NCI-H524 (cell line): ENCODE measurements around the gene PRKAG3.

Experiments
- DNase-seq, 2 experiments: peaks; one replicate each; lab custom pipeline; 2025; lab: John Stamatoyannopoulos, UW

The PRKAG3 gene

DNA sequence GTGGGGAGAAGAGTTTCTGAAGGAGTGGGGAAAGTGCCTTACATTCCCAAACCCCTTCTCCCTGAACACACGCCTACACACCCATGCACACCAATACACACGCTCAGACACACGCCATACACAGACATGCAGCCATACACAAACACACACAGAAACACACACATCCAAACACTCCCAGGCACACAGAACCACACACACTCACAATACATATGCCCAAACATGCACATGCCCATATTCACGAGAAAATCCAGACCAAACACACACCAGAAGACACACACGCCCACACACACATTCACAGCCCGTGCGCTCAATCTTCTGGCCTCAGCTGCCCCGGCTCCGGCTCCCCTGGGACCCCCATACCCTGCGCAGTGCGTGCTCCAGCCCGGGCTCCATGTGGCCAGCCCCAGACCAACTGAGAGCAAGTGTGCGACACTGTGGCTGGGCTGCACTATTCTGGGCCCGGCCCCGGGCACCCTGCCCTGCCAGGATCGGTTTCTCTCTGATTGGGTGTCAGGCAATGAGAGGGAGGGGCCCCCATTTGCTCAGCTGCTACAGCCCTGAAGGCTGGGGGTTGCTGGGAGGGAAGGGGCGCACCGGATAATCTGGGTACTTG, at the start of gene PRKAG3:
TSS of gene PRKAG3 (minus strand) at position 426 of the 613 bp plus-strand sequence.
- DNase-seq = no peak

DNA sequence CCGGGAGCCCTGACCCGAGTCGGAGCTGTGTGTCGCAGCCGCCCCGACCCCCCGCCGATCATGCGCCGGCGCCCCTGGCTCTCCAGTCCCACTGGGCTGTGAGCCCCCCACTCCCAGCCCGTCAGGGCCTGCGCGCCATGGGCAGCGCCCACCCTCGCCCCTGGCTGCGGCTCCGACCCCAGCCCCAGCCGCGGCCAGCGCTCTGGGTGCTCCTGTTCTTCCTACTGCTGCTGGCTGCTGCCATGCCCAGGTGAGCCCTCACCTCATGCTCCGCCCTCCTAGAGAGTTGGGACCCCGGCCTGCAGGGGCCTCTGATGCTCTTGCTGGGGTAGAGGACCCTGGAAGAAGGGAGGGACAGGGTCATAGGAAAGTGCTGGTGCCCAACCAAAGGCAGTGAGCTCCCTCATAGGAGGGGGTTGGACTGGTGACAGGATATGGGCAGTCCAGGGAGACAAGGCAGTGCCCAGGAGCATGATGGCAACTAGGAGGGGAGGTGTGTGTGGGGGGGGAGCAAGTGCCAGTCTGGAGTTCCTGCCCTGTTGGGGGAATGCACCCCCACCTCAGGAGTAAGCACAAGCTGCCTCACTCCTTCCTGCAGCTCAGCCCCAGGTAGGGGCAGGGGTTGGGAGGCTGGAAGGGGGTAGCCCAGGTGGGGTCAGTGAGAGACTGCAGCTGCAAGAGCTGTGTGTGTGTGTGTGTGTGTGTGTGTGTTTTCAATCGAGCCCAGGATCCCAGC, 49.4 kb upstream of the PRKAG3 start:
- DNase-seq = no peak

DNA sequence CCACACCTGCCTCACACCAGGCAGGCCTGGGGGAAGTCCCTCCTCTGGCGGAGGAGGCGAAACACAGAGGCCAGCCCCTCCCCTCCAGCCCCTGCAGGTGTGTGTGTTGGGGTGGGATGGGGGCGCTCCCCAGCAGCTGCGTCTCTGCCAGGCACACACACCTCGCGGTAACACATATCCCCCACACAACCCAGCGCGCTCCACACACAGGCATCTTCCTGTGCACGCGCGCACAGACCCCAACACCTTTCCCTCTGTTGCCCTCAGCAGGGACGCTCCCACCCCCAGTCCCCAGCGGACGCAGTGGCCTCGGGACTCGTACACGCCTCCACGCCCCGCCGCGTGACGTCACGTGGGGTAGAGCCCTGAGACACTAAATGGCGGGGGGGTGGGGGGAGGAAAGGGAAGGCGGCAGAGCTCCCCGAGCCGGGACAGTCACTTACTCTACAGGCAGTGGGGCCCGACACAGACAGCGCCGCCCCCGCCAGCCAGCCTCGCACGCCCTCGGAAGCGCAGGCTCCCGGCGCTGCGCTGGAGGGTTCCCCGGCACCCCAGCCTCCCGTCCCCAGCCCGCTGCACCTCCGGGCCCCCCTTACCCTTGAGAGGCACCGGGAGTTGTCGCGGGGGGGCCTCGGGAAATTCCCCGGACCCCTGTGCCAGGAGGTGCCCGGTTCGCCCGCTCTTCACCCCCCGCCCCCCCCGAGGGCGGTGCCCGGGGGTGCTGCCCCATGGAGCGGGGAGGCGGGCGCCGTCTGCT, 48.7 kb upstream of the PRKAG3 start, which contains the start of gene WNT10A:
TSS of gene WNT10A (plus strand) at position 751 of the 757 bp plus-strand sequence. CDS start 144 bp downstream, outside the sequence.
- DNase-seq = no peak

DNA sequence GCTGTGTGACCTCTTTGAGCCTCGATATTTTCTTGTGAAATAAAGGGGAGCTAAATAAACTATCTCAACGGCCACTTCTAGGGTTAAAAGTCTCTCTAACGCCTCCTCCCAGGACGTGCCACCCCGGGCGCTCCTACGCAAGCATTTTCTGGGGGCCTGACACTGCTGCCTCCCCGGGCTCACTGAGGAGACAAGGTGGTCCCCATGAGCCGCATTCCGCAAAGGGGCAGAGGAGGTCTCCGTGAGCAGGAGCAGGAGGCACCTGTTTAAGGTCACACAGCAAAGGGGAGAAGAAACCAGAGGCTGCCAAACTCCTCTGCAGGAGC, 48.1 kb upstream of the PRKAG3 start:
- DNase-seq = no peak

DNA sequence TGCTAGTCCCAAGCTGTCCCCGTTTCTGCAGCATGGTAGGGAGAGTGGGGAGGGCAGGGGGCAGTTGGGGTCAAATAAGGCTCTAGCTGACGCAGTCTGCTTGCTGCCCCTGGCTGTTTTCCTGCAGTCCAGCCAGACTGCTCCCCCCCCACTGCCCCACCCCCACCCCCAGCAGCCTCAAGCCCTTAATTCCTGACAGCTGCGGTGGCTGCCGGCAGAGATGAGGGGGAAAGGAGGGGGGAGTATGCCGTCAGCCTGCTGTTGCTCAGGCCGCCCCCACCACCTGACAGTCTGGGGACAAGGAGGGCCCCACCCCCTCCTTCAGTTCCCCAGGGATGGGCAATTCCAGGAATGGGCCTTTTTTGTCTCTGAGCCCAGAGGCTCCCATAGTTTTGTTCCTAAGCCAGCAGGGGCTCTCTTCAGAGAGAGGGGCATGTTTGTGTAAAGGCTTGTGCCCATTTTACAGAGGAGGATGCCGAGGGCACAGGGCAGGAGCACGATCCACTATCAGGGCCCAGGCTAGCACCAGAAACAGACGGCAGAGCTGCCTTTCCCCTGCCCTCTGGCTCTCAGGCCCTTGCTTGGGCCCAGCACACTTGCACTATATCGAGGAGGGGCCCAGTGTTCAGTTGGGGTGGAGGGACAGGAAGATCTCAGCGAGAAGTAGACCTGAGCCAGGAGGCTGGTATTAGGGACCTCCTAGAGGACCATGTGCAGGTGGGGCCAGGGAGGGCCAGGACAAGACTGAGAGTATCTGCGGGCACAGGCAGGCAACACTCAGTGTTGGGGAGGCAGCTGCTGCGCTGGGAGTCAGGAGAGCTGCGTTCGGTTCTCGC, 47.5 kb upstream of the PRKAG3 start:
- peak; percentile 86 to 93 for DNase-seq

DNA sequence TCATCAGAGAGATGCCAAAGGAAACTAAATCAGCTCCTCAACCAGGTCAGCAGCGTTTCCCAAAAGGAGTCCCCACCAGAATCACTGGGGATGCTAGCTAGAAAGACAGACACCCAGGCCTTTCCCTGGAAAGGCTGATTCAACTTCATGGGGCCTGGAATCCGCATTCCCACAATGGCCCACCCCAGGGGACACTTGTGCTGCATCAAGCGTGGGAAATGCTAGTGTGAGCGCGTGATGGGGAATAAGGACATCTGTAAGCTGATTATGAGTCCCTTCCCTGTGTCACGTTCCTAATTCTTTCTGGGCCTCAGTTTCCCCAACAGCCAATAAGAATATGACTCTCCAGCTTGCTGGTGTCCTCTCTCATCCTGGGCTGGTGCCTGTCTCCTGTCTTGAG, 46.9 kb upstream of the PRKAG3 start:
- no peak for DNase-seq

DNA sequence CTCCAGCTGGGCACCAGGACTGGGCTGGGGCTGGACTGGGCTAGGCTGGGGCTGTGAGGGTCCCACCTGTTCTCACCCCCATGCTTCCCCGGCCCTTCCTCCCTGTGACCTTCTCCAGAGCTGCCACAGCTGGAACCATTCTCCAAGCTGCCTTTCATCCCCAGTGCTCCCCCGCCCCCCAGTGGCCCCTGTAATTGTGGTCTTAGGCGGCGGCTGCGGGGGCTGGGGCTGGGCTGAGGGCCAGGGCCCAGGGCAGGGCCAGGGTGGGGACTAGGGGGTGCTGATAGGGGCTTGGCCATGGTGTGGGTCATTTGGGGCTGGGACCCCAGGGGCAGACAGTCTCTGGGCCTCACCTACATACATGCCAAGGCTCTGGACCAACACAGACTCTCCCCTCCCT, 46.3 kb upstream of the PRKAG3 start:
- DNase-seq = peak in 1 of 2 experiments; percentile 23

DNA sequence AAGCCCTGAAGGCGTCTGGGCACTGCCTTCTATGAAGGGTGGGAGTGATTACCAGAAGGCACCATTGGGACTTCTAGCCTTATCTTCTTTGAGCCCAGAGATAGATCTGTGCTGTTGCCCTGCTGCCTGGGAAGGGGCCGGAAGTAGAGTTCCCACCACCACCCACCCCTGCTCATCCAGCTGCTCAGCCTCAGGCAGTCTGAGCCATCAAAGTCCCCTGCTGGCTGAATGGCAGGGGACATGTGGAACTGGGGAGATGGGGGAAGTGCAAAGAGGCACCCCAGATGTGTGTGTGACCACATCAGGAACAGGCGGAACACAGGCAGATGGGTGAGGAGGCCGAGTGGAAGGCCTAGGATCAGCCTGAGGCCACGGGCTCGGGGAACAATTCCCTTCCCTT, 45.7 kb upstream of the PRKAG3 start:
- DNase-seq = no peak

DNA sequence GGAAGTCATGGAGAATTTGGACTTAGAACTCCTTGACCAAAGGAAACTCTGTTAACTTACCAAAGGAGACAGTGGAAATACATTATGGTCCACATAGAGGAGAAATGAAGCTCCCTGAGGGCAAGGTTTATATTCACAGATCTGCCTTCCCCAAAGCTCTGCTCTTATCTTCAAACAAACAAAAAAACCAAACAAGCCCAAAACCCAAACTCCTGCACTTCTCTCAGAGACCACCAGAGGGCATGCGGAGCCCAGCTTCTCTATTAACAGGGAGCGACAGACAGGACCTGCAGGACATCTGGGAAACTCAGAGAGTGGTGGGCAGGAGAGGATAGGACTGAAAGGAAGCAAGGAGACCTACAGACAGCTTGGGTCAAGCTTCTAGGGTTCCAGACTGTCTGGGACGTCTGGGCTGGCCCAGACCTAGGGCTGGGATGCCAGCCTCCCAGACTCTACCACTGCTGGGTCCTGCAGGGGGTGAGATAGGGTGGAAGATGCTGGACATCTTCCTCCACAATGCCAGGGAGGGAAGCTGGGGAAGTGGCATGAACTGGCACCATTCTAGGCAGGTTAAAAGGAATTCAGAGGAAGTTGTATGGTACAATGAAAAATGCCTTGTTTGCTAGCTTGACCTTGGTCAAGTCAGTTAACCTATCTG, 45.1 kb upstream of the PRKAG3 start:
- peak; percentile 59 to 82 for DNase-seq

DNA sequence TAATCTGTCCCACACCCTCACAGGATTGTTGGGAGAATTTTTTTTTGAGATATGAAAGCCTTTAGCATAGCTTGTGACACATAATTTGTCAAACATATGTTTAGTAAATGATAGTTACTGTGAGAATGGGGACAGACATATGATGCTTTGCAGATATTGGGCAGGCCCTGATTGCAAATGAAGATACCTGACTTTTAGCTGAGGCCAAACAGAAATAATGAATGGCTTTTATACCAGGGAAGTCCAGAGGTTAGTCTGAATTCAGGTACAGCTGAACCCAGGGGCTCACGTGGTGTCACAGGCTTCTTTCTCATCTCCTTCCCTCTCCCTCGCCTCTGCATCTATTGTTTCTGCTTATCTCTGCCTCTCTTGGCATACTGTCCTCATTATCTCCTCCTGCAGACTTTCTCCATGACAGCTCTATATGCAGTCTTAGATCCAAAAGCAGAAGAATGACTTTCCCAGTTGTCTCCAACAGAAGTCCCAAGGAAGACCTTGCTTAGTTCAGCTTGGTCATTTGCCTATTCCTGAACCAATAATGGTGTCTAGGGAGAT, 44.2 kb upstream of the PRKAG3 start:
- DNase-seq = no peak

DNA sequence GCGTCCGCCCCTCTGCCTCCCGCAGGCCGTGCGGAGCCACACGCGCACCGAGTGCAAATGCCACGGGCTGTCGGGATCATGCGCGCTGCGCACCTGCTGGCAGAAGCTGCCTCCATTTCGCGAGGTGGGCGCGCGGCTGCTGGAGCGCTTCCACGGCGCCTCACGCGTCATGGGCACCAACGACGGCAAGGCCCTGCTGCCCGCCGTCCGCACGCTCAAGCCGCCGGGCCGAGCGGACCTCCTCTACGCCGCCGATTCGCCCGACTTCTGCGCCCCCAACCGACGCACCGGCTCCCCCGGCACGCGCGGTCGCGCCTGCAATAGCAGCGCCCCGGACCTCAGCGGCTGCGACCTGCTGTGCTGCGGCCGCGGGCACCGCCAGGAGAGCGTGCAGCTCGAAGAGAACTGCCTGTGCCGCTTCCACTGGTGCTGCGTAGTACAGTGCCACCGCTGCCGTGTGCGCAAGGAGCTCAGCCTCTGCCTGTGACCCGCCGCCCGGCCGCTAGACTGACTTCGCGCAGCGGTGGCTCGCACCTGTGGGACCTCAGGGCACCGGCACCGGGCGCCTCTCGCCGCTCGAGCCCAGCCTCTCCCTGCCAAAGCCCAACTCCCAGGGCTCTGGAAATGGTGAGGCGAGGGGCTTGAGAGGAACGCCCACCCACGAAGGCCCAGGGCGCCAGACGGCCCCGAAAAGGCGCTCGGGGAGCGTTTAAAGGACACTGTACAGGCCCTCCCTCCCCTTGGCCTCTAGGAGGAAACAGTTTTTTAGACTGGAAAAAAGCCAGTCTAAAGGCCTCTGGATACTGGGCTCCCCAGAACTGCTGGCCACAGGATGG, 42.0 kb upstream of the PRKAG3 start:
- peak in 1 of 2 experiments; percentile 53 for DNase-seq

DNA sequence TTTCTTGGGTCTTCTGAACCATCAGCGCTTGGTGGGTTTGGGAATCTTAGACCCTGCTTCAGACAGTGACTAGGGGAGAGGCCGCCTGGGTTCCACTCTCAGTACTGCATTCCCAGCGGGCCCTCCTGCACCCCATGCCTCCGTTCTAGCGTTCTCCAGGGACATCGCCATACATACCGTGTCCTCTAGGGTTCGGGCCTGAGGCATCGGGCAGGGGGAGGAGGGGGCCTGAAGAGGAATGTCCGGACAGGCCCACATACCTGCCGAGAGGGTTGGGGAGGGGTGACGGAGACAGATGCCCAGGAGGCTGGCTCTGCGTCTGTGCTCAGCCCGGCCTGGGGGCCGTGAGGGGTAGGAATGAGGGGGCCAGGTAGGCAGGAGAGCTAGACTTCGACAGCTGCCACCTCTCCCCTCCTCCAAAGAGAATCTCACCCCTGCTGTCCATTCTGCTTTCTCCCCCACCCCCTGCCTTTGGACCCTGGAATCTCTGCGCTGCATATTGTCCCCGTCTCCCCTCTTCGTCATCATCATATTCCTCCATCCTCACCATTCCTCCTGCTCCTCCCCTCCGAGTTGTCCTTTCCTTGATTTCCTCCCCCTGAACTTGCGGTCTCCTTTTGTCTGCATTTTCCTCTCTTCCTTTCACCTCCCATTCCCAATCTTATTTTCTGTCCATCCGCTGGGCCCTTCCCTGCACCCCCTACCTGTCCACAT, 41.2 kb upstream of the PRKAG3 start:
- DNase-seq = no peak

DNA sequence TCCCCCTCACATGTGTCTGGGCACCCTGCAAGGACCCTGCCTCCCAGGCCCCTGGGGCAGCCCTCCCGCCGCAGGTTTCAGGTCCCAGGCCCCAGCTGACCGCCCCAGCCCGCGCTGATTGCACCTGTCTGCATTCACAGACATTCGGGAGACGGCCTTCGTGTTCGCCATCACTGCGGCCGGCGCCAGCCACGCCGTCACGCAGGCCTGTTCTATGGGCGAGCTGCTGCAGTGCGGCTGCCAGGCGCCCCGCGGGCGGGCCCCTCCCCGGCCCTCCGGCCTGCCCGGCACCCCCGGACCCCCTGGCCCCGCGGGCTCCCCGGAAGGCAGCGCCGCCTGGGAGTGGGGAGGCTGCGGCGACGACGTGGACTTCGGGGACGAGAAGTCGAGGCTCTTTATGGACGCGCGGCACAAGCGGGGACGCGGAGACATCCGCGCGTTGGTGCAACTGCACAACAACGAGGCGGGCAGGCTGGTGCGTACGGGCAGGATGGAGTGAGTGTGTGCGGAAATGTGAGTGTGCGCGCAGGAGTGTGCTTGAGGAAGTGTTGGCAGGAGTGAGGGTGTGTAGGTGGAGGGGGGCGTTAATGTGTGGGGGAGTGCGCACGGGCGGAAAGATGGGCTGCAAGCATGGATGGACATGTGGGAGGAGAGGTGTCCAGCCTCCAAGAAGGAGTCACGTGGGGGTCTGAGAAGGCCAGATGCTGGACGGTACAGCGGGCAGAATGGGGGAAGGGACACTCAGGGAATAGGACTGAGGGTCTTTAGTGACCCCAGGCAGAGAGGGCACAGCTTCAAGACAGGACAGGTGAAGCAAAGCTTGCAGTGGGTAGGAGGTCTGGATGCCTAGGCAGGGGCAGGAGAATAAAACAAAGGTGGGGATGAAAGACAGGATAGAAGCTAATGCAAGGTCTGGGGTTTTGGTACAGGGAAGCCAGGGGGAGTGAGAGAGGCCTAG, 40.0 kb upstream of the PRKAG3 start:
- no peak for DNase-seq

DNA sequence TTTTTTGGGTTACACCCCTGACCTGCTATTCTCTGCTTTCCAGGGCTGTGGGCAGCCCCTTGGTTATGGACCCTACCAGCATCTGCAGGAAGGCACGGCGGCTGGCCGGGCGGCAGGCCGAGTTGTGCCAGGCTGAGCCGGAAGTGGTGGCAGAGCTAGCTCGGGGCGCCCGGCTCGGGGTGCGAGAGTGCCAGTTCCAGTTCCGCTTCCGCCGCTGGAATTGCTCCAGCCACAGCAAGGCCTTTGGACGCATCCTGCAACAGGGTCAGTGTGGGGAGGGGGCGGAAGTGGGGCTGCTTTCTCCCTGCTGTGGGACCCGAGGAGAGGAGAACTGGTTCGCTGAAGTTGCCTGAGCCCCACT, 39.4 kb upstream of the PRKAG3 start:
- no peak for DNase-seq

DNA sequence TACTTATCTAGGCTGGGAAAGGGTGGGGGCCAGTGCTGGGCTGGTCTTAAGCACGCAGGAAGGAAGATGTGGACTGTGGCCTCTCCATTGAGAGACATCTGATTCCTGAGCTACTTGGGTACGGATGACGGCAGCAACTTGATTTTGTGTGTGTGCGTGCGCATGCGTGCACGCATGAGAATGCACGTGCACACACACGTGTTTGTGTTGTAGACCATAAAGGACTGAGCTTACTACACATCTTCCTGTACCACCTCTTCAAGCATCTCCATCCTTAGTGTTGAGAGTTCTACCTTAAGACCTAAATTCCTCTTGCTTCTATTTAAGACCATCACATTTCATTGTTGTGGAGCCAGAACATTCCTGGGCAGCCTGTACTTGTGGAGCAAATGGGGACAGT, 37.5 kb upstream of the PRKAG3 start:
- no peak for DNase-seq

DNA sequence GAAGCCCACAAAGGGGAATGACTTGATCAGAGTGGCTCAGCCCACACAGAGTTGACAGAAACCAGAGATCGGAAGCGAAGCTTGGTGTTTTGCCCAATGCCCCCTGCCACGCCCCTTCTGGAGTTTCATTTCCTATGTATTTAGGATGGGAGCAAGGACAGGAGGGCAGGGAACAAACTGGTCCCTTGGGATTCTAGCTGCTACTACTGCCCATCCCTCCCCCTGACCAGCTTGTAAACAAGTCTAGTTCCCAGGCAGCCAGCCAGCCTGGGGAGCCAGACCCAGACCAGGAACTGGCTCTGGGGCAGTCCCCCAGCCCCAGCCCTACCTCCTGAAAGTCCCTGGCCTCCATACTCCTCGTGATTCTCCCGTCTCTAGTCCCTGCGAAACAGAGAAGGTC, 36.3 kb upstream of the PRKAG3 start:
- no peak for DNase-seq

DNA sequence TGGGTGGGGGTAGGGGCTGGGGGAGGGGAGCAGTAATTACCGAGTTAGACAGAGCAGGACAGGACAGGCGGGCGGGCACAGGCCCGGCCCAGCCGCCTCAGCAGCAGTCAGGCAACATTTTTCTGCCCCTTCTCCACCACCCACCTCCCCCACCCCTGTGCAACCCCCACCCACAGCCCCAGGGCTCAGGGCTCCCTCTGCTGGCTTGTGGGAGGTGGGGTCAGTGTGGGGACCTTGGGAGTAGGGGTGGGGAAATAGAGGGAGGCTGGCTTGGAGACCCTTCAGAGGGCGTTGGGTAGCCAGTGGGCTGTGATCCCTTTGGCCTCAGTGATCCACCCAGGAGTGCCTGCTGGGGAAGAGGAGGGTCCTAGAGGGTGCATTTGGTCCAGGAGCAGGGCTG, 34.4 kb upstream of the PRKAG3 start:
- DNase-seq = no peak

DNA sequence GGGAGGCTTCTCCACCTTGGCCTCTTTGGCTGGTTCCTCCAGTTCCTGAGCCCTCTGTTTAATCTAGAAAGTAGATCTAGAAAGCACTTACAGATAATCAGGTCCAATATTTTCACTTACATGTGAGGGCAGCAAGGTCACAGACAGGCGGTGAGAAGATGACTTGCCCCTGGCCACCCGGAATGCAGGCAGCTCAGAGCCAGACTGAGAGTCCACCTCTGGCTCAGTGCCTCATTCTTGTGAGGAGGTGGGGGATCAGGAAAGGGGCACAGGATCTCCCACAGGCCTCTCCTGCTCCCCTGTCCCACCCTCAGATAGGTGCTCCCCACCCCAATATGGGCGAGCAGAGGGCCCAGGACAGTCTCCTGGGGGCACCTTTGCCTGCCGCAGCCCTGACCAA, 33.8 kb upstream of the PRKAG3 start:
- no peak for DNase-seq
